Fibroblast of skin of back (primary cell): ENCODE measurements around the gene CFAP100.

Experiments used
- DNase-seq: peaks from one replicate; pipeline ENCODE4 v3.0.0-alpha.2; 2013

The CFAP100 gene

GRCh38 chr3:126482503-126483255 lies 88.0 kb downstream of the CFAP100 start:
- no peak for DNase-seq

- no peak for DNase-seq
These were observed 88.6 kb downstream of the CFAP100 start for GRCh38 chr3:126483321-126483761.

- no peak for DNase-seq
These were observed 89.4 kb downstream of the CFAP100 start for GRCh38 chr3:126484148-126484547.

- DNase-seq: no peak
These were observed 90.0 kb downstream of the CFAP100 start for GRCh38 chr3:126484662-126485061.

- no peak for DNase-seq
These were observed 90.6 kb downstream of the CFAP100 start for GRCh38 chr3:126485176-126485897.

GRCh38 chr3:126485956-126486355 lies 91.2 kb downstream of the CFAP100 start:
- no peak for DNase-seq
